ENCODE data around the gene FZD10. TPM values are rescaled to one million over a fixed set of nuclear protein-coding genes. Genes with fewer than 3 reads are reported as not detected.

The FZD10 gene
- polyA plus RNA-seq, 1 donor (not counting 4 experiments of a cell fraction or from before 2014, with no cell fraction given) = 0.55 TPM

DNA sequence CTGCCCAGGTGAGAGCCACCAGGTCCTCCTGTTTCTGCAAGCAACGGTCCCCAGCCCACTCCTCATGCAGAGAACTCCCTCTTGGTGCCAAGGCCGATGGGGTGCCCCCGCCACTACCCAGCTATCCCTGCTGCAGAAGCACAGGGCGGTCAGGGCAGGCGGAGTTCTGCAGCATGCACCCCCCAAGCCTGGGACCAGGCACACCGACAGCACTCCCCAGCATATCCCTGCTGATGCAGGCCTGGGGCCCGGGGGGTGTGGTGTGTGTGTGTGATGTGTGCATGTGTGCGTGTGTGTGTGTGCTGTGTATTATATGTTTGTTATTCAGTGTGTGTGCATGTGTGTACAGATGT is 27.7 kb upstream of the FZD10 start:
- Histone ChIP-seq H3K36me3 (ENCODE audit: control insufficient read depth in 2 of 2, extremely low read depth in 1 of 2, insufficient read depth in 2 of 2, low read length in 2 of 2) (no peaks in the 10 kb centered on the region), H3K27ac (ENCODE audit: control insufficient read depth, insufficient read depth, low read length) (no peak overlapping the region), H3K9me1 (ENCODE audit: control insufficient read depth, extremely low read depth, insufficient read depth, low read length) (peaks cover 2% of the 10 kb centered on the region), H3K79me2 (ENCODE audit: control insufficient read depth, insufficient read depth, low read length) (no peaks in the 10 kb centered on the region), H4K20me1 (ENCODE audit: control insufficient read depth, extremely low read depth, insufficient read depth, low read length) (no peaks in the 10 kb centered on the region), H2AFZ (ENCODE audit: control insufficient read depth, low read length) (no peak overlapping the region), H3K4me3 (ENCODE audit: control insufficient read depth in 2 of 3, extremely low read depth in 1 of 3, insufficient read depth in 2 of 3, low read depth in 1 of 3, low read length in 3 of 3) (no peak overlapping the region), H3K9me3 (ENCODE audit: control insufficient read depth, low read depth, low read length) (no peaks in the 10 kb centered on the region), H3K4me2 (ENCODE audit: control insufficient read depth, extremely low read depth, insufficient read depth, low read depth, low read length) (no peak overlapping the region), H3K4me1 (ENCODE audit: control insufficient read depth, extremely low read depth, insufficient read depth, low read length) (peaks cover 29% of the 10 kb centered on the region), H3K9ac (ENCODE audit: control insufficient read depth, extremely low read depth, insufficient read depth, low read length) (no peak overlapping the region), H3K27me3 (ENCODE audit: control insufficient read depth, extremely low read depth, insufficient read depth, low read length) (peaks cover 3% of the 10 kb centered on the region)
- dilution Hi-C loops (cut with MboI; ENCODE audit: extremely low pct_ligation_motif_present, low sequenced_read_pairs) = no loop called here
- DNase-seq (ENCODE audit: low read depth, low spot score) (no peak), FAIRE-seq (no peak)
- no peak for TF ChIP-seq EZH2 (IDR thresholded peaks at IDR 0.05; ENCODE audit: low read length)
- TF ChIP-seq, protein P1, sequence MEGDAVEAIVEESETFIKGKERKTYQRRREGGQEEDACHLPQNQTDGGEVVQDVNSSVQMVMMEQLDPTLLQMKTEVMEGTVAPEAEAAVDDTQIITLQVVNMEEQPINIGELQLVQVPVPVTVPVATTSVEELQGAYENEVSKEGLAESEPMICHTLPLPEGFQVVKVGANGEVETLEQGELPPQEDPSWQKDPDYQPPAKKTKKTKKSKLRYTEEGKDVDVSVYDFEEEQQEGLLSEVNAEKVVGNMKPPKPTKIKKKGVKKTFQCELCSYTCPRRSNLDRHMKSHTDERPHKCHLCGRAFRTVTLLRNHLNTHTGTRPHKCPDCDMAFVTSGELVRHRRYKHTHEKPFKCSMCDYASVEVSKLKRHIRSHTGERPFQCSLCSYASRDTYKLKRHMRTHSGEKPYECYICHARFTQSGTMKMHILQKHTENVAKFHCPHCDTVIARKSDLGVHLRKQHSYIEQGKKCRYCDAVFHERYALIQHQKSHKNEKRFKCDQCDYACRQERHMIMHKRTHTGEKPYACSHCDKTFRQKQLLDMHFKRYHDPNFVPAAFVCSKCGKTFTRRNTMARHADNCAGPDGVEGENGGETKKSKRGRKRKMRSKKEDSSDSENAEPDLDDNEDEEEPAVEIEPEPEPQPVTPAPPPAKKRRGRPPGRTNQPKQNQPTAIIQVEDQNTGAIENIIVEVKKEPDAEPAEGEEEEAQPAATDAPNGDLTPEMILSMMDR (optimal IDR thresholded peaks at IDR 0.05 in 1 of 3, IDR thresholded peaks at IDR 0.05 in 1 of 3, conservative IDR thresholded peaks at IDR 0.05 in 1 of 3; ENCODE audit: extremely low read depth in 1 of 3, insufficient read depth in 2 of 3, low read length in 3 of 3) = no peak

DNA sequence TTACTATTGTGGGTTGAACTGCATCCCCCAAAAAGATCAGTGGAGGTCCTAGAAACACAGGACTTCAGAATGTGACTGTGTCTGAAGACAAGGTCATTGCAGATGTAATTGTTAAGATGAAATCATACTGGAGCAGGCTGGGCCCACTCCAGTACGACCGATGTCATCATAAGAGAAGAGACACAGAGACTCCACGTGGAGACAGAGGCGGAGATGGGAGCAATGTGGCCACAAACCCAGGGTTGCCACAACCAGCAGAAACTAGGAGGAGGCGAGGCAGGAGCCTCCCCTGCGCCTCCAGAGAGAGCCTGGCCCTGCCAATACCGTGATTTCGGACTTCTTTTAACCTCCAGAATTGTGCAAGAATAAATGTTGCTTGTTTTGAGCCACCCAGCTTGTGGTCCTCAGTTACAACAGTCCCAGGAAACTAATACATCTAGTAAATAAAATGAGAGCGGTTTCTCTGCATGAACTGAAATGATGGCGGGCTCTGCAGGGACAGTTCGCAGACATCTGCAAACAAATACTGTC is 25.7 kb upstream of the FZD10 start:
- Histone ChIP-seq H3K27me3 (ENCODE audit: control insufficient read depth, extremely low read depth, insufficient read depth, low read length) (peaks cover 3% of the 10 kb centered on the region), H3K9me1 (ENCODE audit: control insufficient read depth, extremely low read depth, insufficient read depth, low read length) (peaks cover 2% of the 10 kb centered on the region), H3K4me3 (ENCODE audit: control insufficient read depth in 2 of 3, extremely low read depth in 1 of 3, insufficient read depth in 2 of 3, low read depth in 1 of 3, low read length in 3 of 3) (peak overlapping the region; percentile 15 to 24 (median 23)), H3K27ac (ENCODE audit: control insufficient read depth, insufficient read depth, low read length) (peak overlapping the region; percentile 84), H4K20me1 (ENCODE audit: control insufficient read depth, extremely low read depth, insufficient read depth, low read length) (no peaks in the 10 kb centered on the region), H3K36me3 (ENCODE audit: control insufficient read depth in 2 of 2, extremely low read depth in 1 of 2, insufficient read depth in 2 of 2, low read length in 2 of 2) (no peaks in the 10 kb centered on the region), H3K9me3 (ENCODE audit: control insufficient read depth, low read depth, low read length) (no peaks in the 10 kb centered on the region), H3K4me2 (ENCODE audit: control insufficient read depth, extremely low read depth, insufficient read depth, low read depth, low read length) (peak overlapping the region; percentile 54), H3K79me2 (ENCODE audit: control insufficient read depth, insufficient read depth, low read length) (no peaks in the 10 kb centered on the region), H3K4me1 (ENCODE audit: control insufficient read depth, extremely low read depth, insufficient read depth, low read length) (peaks cover 29% of the 10 kb centered on the region), H2AFZ (ENCODE audit: control insufficient read depth, low read length) (no peak overlapping the region), H3K9ac (ENCODE audit: control insufficient read depth, extremely low read depth, insufficient read depth, low read length) (peak overlapping the region; percentile 61)
- FAIRE-seq (no peak), DNase-seq (ENCODE audit: low read depth, low spot score) (no peak)
- dilution Hi-C loops (cut with MboI; ENCODE audit: extremely low pct_ligation_motif_present, low sequenced_read_pairs) = no loop called here
- TF ChIP-seq, protein P1 (optimal IDR thresholded peaks at IDR 0.05 in 1 of 3, IDR thresholded peaks at IDR 0.05 in 1 of 3, conservative IDR thresholded peaks at IDR 0.05 in 1 of 3; ENCODE audit: extremely low read depth in 1 of 3, insufficient read depth in 2 of 3, low read length in 3 of 3) = no peak
- no peak for TF ChIP-seq EZH2 (IDR thresholded peaks at IDR 0.05; ENCODE audit: low read length)

All from keratinocyte (primary cell).